GM19463 (cell line): ENCODE measurements around the gene NUDT14.

Experiments
- ATAC-seq: cut with Tn5 transposase; IDR thresholded peaks from one replicate; pipeline ENCODE4 v1.9.1; 2021; ENCODE audit warnings: mild to moderate bottlenecking, moderate library complexity; ENCODE audit not compliant: unreplicated experiment

NUDT14 gene

GRCh38 chr14:105149146-105149781, 31.8 kb downstream of the NUDT14 start:
- ATAC-seq, result no peak

DNA sequence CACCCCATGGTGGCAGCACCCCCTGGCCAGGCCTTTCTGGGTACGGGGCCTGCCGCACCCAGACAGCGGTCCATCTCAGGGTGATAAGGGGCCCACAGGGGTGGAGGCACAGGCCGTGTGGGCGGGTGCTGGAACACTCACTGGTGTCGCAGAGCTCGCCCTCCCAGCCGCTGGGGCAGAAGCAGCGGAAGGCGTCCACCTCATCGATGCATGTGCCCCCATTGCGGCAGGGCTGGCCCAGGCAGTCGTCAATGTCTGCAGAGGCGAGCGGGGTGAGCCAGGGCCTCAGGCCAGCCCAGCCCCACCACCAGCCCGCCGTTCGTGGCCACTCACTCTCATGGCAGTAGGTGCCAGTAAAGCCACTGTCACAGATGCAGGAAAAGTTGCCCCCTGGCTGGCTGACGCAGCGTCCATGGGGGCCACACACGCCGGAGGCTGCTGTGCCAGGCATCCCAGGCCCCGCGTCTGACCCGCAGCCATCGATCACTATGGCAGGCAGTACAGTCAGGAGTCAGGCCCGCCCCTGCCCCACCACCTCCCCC, 32.4 kb downstream of the NUDT14 start:
- ATAC-seq, result no peak

- no peak for ATAC-seq
These were observed 33.2 kb downstream of the NUDT14 start for GRCh38 chr14:105147671-105148603.

DNA sequence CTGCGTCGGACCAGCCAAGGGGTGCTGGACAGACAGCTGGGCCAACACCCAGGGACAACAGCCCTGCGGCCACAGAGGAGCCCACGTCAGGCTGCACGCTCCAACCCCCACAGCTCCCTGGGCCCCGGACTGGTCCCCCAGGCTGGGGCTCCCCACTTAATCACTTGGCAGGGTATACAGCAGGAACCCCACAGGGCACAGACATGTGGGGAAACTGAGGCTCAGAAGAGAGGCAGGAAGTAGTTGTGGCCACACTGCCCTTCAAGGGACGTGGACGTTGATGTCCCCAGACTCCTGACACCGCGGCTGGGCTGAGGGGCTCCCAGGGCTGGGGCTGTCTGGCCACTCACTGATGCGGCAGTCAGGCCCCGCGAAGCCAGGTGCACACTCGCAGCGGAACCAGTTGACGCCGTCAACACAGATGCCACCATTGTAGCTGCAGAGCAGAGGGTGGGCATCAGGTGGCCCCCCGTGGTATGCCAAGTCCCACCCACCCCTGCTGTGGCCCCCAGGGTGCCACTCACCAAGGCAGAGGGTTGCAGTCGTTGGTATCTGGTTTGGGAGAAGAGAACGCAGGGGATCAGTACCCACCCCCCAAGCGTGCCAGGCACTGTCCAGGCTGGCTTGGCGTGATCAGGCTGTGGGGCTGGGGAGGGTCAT, 34.0 kb downstream of the NUDT14 start:
- ATAC-seq, result no peak

DNA sequence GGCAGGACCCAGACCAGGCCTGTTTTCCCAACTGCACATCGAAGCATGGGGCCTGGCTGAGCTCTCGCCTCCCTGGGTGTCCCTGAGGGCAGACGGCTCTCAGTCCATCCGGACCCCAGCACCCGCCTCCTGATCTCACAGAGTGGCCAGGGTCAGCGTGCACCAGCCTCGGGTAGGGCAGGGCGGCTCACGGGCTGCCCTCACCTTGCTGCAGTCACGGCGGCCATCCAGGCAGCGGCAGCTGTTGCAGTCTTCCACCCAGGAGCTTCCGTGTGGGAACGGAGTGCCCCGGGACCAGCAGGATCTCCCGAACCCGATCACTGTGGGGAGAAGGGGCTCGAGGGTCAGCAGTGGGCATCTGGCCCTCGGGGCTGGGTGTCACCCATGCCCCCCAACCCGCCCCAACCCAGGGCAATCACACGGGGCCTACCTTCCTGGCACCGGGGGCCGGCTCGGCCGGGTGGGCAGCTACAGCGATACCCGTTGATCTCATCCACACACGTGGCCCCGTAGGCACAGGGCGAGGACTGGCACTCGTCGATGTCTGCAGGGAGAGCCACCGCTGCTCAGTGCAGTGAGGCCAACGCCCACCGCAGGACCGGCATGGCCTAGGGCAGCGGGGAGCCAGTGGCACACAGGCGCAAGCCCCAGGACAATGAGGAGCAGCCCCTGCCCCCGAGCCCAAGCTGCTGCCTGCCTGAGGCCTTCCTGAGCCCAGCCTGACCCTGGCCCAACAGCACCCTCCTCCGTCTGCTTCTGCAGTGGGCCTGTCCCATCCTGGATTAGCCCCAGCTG, 34.7 kb downstream of the NUDT14 start:
- ATAC-seq, result no peak

DNA sequence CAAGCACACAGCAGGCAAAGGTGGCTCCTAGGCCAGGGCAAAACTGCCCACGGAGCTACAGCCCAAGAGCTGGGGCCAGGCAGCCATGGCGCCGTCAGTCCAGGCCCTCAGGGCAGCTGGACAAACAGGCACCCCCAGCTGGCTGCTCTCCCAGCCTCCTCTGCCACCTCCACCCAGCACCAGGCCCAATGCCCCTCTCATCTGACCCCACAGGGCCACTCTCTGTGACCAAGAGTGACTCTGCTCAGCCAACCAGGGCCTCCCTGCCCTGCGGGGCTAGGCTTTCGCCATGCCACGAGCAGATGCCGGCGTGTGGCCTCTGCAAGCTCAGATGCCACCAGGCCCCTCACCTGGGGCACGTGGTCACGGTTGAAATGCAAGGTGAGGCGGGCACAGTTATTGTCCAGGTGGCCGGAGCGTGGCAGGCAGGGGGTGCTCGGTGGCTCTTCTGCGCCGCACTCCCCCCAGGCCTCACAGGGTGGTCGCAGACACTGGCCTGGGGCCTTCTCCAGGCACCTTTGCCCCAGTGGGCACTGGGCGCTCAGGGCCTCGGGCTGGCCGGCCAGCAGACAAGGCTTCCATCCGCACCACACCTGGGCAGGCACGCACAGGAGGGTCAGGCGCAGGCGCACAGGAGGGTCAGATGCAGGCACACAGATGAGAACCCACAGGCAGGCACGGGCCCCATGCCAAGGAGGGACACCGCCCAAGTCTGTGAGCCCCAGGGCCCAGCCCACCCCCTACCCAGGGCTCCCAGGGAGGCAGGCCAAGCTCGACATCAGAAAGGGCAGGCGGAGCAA, 35.5 kb downstream of the NUDT14 start:
- no peak for ATAC-seq

DNA sequence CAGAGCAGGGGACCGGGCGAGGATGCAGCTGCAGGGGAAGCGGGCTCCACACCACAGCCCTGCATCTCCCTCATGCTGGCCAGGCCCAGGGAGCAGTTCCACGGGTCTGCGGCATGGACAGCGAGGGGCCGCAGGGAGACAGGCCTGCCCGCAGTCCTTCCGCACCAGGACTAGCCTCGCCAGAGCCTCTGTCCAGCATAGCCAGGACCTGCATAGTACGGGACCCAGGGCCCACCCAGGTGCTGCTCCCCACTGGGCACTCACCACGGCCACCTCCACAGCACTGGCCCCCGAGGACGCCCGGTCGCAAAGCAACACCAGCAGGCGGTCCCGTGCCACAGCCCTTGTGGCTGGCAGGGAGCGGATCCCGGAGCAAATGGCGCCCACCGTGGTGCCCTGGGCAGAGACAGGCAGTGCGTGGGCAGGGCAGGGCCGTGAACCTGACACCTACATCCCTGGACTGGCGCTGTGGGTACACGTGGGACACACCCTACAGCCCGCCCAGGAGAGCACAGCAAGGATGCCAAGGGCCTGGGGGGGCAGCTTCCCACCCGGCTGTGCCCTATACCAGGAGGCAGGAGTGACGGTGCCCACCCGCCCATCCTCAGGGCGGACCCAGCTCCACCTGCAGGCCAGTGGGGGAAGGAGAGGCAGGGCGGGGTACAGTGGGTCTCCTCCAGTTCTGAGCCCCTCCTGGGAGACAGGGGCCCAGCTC, 36.3 kb downstream of the NUDT14 start:
- ATAC-seq, result no peak

- ATAC-seq, result no peak
These were observed 37.0 kb downstream of the NUDT14 start for GRCh38 chr14:105144026-105144665.

- ATAC-seq, result no peak
These were observed 37.6 kb downstream of the NUDT14 start for GRCh38 chr14:105143451-105144025.

GRCh38 chr14:105142651-105143450, 38.3 kb downstream of the NUDT14 start:
- ATAC-seq, result no peak

DNA sequence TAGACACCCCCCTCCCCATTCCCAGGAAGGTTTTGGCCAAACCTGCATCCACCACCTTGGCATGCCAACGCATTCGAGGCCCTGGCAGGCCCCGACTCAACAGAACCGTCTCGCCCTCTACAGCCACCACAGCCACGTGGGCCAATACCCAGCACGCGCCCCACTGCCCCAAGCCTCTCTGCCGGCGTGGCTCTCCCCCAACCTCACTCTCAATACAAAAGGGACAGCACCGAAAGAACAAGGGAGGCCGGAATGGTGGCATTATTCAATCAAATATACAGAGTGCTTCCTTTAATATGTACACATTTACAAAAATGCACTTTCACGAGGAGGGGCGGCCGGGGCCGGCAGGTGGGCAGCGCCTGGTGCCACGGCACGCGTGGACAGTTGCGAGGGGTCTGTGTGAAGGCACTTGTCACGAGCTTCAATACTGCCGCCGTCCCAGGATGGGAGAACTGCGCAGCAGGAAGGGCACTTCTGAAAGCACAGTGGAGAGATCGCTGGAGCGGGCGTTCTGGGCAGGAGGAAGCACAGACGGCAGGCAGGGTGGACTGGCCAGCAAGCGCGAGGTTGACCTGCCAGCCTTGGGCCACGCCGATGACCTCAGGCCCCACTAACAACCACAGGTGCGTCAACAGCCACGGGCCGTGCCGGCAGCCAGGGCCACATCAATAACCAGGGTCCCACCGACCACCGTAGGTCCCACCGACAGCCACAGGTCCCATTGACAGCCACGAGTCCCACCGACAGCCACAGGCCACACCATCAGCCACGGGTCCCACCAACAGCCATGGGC, 39.4 kb downstream of the NUDT14 start:
- ATAC-seq, result no peak

DNA sequence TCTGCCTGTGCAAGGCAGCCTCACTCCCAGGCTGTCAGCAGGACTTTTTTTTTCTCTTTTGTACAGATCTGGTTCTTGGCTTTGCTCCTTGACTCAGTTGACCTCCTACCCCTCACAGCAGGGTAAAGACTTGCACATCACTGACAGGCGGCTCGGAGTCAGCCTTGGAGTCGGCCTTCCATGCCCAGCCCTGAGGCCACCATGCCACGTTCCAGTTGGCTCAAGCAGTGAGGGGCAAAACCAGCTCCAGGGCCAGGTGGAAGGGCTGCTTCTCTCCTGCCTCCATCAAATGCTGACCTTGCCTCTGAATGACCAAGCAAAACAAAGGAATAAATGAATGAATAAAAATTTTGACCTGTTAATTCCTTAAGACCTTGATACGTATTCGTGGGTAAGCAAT, 40.1 kb downstream of the NUDT14 start:
- no peak for ATAC-seq

GRCh38 chr14:105140581-105140980, 40.5 kb downstream of the NUDT14 start:
- ATAC-seq, result no peak

- ATAC-seq, result no peak
These were observed 41.3 kb downstream of the NUDT14 start for GRCh38 chr14:105139831-105140239.

DNA sequence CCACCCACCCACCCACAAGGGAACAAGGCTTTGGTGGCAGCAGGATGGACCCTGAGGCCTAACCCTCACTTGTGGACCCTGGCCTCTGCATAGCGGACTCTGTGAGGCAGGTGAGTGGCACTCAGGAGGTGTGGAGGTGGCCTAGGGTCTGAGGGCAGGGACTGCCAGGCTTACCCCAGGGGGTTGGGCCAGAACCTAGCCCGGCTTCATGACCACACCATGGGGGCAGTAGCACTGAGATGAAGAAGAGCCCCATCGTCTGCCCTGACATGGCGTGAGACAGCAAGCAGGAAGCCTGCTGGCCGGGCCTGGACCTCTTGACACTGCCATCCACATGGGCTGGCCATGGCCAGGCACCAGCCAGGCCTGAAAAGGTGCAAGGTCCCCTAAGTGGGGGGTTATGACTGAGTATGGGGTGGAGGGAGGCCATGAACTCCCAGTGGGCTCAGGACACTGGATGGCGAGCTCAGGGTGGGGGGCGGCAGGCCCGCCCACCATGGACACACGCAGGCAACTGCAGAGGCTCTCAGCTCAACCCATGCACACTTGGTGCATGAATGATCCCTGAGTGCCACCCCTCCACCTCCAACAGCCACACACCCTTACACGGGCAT, 41.8 kb downstream of the NUDT14 start:
- no peak for ATAC-seq

DNA sequence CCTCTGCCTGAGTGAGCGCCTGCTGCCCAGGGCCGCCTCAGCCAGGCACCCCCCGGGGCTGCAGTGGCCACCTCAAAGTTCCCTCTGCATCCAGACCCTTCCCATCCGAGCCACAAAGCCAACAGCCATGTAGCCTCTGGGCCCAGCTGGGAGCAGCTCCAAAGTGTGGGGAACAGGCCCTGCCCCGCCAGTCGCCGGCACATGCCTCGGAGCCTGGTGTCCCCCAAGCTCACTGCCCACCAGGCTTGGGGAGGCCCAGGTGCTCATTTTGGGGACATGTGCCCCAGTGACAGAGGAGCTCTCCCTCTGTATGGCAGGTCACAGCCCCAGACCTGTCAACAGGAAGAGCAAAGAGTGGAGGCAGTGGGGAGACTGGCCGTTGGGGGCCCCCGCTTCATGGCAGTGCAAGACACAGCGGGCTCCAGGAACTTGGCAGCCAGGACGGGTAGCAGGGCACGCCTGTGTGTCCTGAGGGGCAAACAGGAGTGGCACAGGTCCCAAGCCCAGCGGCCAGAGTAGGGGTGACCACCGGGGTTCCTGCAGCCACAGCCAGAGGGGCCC, 42.5 kb downstream of the NUDT14 start:
- no peak for ATAC-seq
